HL-60 (cell line): Measurements from ENCODE around the gene CCND1.
A peak's percentile ranks its signal among the peaks of the same experiment; 100 is the strongest.

ENCODE experiments used
- DNase-seq, 2 experiments: peaks; one replicate each; pipeline ENCODE4 v3.0.0-alpha.2; 2010 to 2020; ENCODE audit warnings: low read depth in 1 of 2, low spot score in 1 of 2
- H3K27ac ChIP-seq: fragments of 250-450 bp; sonication (Bioruptor Pico); replicated peaks from 2 replicates; pipeline ENCODE4 v1.5.1; 2020; ENCODE audit warnings: mild to moderate bottlenecking, moderate library complexity
- H3K27me3 ChIP-seq: fragments of 250-450 bp; sonication (Bioruptor Pico); 2 replicates; pipeline ENCODE4 v1.5.1; 2021; ENCODE audit warnings: mild to moderate bottlenecking, moderate library complexity; ENCODE audit not compliant: insufficient read depth, poor library complexity, severe bottlenecking
- H3K4me3 ChIP-seq: replicated peaks from 2 replicates; pipeline ENCODE4 v1.5.1; 2011; ENCODE audit warnings: mild to moderate bottlenecking, control low read depth, low read length; ENCODE audit not compliant: insufficient read depth
- GABPA ChIP-seq: IDR thresholded peaks from 2 replicates; pipeline ENCODE4 v1.6.1; 2012; ENCODE audit warnings: low read depth
- POLR2AphosphoS5 ChIP-seq: IDR thresholded peaks from 2 replicates; pipeline ENCODE4 v1.6.1; 2012; ENCODE audit warnings: low read depth
- SPI1 ChIP-seq: IDR thresholded peaks from 2 replicates; pipeline ENCODE4 v1.6.1; 2012; ENCODE audit warnings: low read depth, mild to moderate bottlenecking, borderline replicate concordance
- TF ChIP-seq, protein P1 (sequence below): IDR thresholded peaks from 2 replicates; pipeline ENCODE4 v1.6.1; 2012; ENCODE audit warnings: low read depth; ENCODE audit not compliant: insufficient replicate concordance
- TF ChIP-seq, protein P2 (sequence below): IDR thresholded peaks from one replicate; pipeline ENCODE4 v1.5.1; 2011; ENCODE audit warnings: low read length, control low read depth, inconsistent platforms; ENCODE audit not compliant: insufficient read depth

Gene CCND1

DNA sequence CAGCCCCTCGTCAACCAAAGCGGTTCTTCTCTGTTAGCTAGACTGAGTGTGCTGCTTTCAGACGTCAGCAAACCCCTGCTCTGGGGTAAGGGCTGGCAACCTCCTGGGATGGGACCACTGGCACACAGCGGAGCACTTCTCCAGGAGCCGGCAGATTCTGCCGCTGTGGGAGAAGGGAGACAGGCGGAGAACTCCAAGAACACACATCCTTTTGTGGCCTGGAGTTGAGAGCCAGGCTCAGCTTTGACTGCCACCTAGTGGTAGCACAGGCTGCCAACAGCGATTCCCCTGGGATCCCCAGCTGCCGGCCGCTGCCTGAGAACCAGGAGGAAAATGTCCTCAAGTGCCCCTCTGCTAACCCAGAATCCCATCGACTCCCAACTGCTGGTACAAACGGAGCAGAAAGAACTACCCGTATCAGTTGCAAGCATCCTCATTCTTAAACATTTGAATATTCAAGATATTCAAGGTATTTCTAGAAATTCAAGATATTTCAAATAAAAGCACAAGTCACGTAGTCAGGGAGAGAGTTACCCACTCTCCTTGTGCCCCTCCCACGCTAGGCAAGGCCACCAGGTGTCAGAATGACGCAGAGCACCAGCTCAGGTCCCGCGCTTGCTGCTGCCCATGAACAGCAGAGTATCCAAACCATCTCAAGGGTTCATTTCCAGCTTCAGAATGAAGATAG is 29.3 kb downstream of the CCND1 start:
- peak; percentile 42 to 65 for DNase-seq
- no peaks in the 10 kb centered on the region for H3K27me3 ChIP-seq
- H3K27ac ChIP-seq: no peak overlapping the region
- TF ChIP-seq POLR2AphosphoS5: no peak
- TF ChIP-seq, protein P1, sequence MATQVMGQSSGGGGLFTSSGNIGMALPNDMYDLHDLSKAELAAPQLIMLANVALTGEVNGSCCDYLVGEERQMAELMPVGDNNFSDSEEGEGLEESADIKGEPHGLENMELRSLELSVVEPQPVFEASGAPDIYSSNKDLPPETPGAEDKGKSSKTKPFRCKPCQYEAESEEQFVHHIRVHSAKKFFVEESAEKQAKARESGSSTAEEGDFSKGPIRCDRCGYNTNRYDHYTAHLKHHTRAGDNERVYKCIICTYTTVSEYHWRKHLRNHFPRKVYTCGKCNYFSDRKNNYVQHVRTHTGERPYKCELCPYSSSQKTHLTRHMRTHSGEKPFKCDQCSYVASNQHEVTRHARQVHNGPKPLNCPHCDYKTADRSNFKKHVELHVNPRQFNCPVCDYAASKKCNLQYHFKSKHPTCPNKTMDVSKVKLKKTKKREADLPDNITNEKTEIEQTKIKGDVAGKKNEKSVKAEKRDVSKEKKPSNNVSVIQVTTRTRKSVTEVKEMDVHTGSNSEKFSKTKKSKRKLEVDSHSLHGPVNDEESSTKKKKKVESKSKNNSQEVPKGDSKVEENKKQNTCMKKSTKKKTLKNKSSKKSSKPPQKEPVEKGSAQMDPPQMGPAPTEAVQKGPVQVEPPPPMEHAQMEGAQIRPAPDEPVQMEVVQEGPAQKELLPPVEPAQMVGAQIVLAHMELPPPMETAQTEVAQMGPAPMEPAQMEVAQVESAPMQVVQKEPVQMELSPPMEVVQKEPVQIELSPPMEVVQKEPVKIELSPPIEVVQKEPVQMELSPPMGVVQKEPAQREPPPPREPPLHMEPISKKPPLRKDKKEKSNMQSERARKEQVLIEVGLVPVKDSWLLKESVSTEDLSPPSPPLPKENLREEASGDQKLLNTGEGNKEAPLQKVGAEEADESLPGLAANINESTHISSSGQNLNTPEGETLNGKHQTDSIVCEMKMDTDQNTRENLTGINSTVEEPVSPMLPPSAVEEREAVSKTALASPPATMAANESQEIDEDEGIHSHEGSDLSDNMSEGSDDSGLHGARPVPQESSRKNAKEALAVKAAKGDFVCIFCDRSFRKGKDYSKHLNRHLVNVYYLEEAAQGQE: no peak
- TF ChIP-seq GABPA: no peak
- TF ChIP-seq SPI1: no peak
- TF ChIP-seq, protein P2, sequence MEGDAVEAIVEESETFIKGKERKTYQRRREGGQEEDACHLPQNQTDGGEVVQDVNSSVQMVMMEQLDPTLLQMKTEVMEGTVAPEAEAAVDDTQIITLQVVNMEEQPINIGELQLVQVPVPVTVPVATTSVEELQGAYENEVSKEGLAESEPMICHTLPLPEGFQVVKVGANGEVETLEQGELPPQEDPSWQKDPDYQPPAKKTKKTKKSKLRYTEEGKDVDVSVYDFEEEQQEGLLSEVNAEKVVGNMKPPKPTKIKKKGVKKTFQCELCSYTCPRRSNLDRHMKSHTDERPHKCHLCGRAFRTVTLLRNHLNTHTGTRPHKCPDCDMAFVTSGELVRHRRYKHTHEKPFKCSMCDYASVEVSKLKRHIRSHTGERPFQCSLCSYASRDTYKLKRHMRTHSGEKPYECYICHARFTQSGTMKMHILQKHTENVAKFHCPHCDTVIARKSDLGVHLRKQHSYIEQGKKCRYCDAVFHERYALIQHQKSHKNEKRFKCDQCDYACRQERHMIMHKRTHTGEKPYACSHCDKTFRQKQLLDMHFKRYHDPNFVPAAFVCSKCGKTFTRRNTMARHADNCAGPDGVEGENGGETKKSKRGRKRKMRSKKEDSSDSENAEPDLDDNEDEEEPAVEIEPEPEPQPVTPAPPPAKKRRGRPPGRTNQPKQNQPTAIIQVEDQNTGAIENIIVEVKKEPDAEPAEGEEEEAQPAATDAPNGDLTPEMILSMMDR: peak; percentile 95
- no peak overlapping the region for H3K4me3 ChIP-seq

DNA sequence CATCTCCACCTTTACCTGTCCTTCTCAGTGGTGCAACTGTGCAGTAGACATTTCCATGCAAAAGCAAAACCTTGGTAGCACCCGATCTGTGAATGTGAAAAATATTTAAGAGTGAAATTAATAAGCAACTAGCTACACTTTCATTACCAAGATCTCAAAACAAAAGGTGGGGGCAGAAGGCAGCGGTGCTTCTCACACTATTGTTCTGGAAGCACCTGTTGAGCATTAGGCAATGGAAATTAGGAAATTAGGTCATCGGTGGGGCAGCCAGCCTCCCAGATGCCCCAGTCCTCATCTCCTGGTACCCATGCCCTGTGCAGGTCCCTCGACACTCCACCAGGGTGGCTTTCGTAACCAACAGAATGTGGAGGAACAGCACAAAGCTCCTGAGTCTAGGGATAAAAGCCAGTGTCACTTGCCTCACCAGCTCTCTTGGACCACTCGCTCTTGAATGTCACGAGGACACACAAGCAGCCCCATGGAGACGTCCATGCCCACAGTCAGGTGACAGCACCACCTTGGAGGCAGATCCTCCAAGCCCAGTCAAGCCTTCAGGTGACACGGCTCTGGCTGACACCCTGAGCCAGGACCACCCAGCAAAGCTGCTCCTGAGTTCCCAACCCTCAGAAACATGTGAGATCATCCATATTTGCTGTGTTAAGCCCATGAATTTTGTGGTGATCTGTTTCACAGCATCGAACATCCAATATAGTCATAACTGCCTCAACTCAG is 30.9 kb downstream of the CCND1 start:
- no peaks in the 10 kb centered on the region for H3K27me3 ChIP-seq
- DNase-seq: peak in 1 of 2 experiments; percentile 13
- H3K4me3 ChIP-seq: no peak overlapping the region
- no peak overlapping the region for H3K27ac ChIP-seq
- TF ChIP-seq, protein P2: no peak
- TF ChIP-seq SPI1 (no peak), POLR2AphosphoS5 (no peak), GABPA (no peak)
- TF ChIP-seq, protein P1: no peak

DNA sequence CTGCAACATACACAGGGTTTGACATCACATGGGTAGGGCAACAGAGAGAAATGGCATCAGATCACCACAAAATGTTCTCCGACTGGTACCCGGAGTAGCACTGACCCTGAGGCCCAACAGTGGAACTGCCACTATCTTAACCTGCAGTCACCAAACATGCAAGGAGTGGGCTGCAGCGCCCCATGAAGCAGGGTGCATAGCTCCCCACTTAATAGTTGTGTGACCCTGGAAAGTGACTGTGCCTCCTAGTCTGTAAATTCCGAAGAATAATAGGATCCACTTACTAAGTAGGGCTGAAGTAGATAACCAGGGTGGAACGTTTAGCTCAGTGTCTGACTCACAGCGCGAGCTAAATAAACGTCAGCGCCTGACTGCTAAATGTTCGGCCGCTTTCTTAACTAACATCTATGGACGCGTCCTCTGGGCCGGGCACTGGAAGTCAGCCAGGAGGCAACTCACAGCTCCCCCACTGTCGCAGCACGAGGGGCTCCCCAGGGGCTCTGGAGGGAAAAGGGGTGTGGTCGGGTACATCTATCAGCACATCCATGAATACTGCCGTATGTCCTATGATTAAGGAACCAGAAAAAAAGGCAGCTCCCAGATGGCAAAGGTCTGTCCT is 33.4 kb downstream of the CCND1 start:
- TF ChIP-seq, protein P2: no peak
- no peak for TF ChIP-seq POLR2AphosphoS5
- no peak for TF ChIP-seq SPI1
- no peak for TF ChIP-seq GABPA
- TF ChIP-seq, protein P1: no peak
- peak overlapping the region; percentile 92 for H3K27ac ChIP-seq
- peak overlapping the region; percentile 100 for H3K4me3 ChIP-seq
- DNase-seq: peak in 1 of 2 experiments; percentile 5
- no peaks in the 10 kb centered on the region for H3K27me3 ChIP-seq
